ENCODE measurements around the gene CIAO2B.
"Not testable (repeated sequence)": the region's sequence is repeated elsewhere in the genome, so short reads cannot be mapped to it uniquely, and the experiment has no call there.

The CIAO2B gene

DNA sequence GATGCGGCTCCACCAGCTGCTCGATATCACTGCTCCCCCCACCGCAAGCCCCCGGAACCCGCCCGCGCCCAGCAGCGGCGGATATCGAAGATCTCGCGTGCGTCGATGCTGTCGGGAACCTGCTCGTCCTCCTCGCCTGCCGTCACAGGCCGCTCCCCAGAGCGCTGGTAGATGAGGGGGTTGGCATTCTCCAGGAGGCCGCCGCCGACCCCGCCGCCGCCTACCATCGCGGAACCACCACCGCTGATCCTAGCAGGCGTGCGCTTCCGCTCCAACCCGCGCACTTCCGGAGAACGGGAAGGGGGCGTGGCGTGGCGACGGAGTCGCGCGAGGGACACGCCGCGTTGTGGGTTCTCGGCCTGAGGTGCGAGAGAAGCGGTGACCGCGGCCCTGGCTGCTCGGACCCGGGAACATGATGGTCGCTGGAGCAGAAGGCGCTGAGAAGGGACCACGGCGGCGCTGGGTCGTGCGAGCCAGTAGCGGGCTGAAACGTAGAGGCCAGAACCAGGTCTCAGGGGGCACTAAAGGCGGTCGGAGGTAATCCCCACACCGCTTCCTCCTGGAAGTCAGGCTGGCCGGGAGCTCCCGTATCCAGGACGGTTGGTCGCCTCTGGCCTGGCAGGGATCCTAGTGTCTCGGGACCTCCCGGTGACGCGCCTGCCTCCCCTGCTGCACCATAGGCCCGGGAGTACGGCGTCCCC is at the start of gene CIAO2B:
Gene CIAO2B (minus strand): TSS at position 265 of the 701 bp plus-strand sequence. CDS start 38 bp downstream, at position 227.
- H3K27ac ChIP-seq = peak within 1 kb of the TSS; percentile 94
- peak; percentile 22 for DNase-seq (ENCODE audit: low read depth, low spot score)

- DNase-seq (ENCODE audit: low read depth, low spot score) = no peak
- no peak overlapping the region for H3K27ac ChIP-seq
Observed at GRCh38 chr16:66983033-66983432, 48.8 kb upstream of the CIAO2B start.

- no peak for DNase-seq (ENCODE audit: low read depth, low spot score)
- H3K27ac ChIP-seq = no peak overlapping the region
Observed at GRCh38 chr16:66979011-66979717, 45.0 kb upstream of the CIAO2B start.

DNA sequence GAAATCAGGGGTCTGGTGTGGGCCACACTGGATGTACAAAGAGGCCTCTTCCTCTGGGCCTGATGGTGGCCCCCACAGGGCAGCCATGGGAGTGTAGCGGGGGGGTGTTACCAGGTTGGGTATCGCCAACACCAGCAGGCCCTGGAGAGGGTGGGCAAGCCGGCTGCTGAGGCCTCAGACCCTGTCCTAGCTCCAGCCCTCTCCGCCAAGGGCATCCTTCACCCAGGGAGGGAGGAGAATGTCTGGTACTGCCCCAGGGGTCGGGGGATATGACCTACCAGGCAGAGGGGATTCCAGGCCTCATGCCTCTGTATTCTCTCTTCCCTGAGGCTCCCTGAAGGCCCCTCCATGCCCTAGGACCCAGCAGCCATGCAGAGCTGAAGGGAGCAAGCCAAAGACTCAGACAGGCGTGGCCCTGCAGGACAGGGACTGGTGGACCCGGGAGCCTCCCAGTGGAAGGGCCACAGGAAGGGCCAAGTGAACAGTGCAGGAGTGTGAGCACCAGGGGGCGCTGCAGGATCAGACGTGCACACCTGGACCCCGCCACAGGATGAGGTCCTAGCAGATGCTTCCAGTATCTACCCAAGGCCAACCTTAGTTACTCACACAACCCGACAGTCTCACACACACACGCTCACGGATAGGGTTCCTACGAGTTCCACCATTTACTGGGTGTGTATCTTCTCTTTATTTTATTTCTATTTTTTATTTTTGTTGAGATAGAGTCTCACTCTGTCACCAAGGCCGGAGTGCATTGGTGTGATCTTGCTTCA is 43.3 kb upstream of the CIAO2B start:
- no peak overlapping the region for H3K27ac ChIP-seq
- DNase-seq (ENCODE audit: low read depth, low spot score) = peak; percentile 10

DNA sequence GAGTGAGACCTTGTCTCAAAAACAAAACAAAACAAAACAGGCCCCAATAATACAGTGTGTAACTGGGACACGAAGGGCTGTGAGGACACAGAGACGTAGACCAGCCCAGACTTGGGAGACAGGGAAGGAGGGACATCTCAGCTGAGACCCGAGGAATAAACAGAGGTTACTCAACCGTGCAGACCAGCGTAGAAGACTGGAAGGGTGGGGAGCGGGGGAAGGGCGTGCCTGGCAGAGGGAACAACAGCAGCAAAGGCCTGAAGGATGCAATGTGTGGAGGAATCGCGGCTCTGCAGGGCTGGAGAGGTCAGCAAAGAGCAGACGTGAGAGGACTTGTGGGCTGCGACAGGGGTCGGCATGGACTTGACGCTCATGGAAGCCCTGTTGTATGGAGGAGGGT is 42.5 kb upstream of the CIAO2B start:
- DNase-seq (ENCODE audit: low read depth, low spot score) = no peak
- H3K27ac ChIP-seq = no peak overlapping the region

DNA sequence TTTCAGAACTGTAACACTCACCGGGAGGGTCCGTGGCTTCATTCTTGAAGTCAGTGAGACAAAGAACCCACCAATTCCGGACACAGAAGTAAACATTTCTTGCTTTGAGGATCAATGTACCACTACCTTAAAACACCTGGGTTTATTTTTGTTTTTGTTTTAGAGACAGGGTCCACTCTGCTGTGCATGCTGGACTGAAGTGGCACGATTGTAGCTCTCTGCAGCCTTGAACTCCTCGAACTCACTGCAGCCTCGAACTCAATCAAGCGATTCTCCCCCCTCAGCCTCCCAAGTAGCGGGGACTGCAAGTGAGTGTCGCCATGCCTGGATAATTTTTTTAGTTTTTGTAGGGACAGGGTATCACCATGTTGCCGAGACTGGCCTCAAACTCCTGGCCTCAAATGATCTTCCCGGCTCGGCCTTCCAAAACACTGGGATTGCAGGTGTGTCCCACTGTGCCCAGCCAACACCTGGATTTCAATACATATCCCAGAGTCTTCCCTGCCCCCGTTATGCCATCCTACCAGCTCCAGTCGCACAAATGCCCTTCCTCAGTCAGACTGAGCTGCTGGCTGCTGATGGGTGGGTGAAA is 41.2 kb upstream of the CIAO2B start:
- H3K27ac ChIP-seq = no peak overlapping the region
- no peak for DNase-seq (ENCODE audit: low read depth, low spot score)

DNA sequence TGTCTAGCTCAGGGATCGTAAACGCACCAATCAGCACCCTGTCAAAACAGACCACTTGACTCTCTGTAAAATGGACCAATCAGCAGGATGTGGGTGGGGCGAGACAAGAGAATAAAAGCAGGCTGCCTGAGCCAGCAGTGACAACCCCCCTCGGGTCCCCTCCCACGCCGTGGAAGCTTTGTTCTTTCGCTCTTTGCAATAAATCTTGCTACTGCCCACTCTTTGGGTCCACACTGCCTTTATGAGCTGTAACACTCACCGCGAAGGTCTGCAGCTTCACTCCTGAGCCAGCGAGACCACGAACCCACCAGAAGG is 40.7 kb upstream of the CIAO2B start:
- not testable (repeated sequence) for DNase-seq (ENCODE audit: low read depth, low spot score); H3K27ac ChIP-seq

GRCh38 chr16:66974156-66974931 is 40.1 kb upstream of the CIAO2B start:
- not testable (repeated sequence) for H3K27ac ChIP-seq; DNase-seq (ENCODE audit: low read depth, low spot score)

- DNase-seq (ENCODE audit: low read depth, low spot score) = no peak
Observed at GRCh38 chr16:66973716-66974115, 39.5 kb upstream of the CIAO2B start.

GRCh38 chr16:66972983-66973382 is 38.8 kb upstream of the CIAO2B start:
- H3K27ac ChIP-seq = no peak overlapping the region
- DNase-seq (ENCODE audit: low read depth, low spot score) = no peak

More at GRCh38 chr16:66973716-66974115, 39.5 kb upstream of the CIAO2B start:
- no peak overlapping the region for H3K27ac ChIP-seq

DNA sequence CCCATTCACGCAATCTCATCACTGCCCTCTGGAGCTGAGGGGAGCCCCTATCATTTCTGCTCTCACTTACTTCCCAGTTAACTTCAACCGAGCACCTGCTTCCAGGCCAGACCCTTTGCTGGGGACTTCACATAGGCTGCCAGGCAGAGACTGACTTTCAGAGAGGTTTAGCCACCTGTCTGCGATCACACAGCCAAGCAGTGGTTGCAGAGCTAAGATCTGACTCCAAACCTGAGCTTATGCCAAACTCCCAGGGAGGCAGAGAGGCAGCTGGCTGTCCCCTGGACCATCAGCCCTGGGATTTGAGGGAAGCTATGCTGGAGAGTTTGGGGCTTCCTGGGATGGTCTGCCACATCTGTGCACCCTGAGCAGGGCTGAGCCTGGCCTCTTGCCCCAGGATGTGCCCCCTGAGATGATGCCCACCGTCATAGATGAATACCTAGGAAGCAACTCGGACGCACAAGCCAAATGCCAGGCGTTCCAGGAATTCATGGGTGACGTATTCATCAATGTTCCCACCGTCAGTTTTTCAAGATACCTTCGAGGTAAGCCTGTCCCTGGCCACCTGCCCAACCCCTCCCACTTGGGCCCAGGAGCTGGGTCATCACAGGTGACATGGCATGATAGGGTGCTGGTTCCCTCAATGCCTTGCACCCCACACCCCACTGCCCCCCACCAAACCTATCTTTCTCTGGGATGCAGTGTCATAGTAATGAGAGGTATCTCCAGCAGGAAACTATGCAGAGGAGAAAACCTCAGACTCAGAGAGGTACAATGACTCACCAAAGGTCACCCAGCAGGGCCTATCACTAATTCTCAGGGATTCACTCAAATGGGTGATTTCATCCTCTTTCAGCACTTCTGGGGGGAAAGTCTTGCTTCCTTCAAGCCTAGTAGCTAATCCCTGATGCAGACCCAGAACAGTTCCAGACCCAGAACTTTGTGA is 36.8 kb upstream of the CIAO2B start:
- no peak for DNase-seq (ENCODE audit: low read depth, low spot score)
- no peak overlapping the region for H3K27ac ChIP-seq

- no peak overlapping the region for H3K27ac ChIP-seq
- DNase-seq (ENCODE audit: low read depth, low spot score) = no peak
Observed at GRCh38 chr16:66968847-66969246, 34.6 kb upstream of the CIAO2B start.

DNA sequence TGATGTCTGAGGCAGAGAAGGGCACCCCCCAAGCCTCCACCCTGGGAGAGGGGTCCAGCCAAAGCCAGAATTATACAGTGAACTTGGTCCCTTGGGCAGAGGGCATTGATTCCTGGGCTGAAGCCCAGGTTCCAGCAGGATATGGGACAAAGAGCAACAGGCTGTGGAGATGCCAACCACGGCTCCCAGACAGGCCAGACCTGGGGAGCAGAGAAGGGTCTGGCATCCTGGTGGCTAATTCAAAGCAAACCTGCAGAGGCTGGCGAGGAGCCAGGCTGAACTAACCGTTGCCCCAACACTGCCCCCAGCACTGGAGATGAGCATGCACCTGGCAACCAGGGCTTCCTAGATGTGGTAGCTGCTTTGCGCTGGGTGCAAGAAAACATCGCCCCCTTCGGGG is 29.8 kb upstream of the CIAO2B start:
- no peak overlapping the region for H3K27ac ChIP-seq
- no peak for DNase-seq (ENCODE audit: low read depth, low spot score)

- no peak for DNase-seq (ENCODE audit: low read depth, low spot score)
- H3K27ac ChIP-seq = no peak overlapping the region
Observed at GRCh38 chr16:66961914-66962313, 27.7 kb upstream of the CIAO2B start.

DNA sequence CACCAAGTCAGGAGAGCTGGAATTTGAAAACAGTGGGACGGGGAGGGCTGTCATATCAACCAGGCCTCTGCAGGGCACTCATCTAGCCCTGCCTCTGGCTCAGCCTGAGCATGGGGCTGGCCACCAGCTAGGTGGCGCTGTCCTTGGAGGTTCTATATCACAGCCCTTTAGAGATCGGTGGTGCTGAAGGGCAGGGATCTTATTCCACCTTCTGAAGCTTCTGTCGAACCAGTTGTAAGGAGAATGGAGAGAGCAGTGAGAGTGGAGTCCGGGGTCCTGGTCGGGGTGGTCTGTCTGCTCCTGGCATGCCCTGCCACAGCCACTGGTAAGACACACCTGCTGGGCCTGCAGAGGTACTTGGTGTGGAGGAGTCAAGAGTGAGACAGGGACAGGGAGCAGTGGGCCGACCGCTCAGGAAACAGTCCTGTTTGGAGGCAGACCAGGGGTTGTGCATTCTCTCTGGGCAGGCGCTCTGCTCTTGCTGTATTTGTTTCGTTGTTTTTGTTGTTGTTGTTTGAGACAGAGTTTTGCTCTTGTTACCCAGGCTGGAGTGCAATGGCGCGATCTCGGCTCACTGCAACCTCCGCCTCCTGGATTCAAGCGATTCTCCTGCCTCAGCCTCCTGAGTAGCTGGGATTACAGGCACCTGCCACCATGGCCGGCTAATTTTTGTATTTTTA is 27.0 kb upstream of the CIAO2B start, which contains the start of gene CES3:
Gene CES3 (plus strand): TSS at position 202 of the 680 bp plus-strand sequence. CDS start 42 bp downstream, at position 244.
- no peak for DNase-seq (ENCODE audit: low read depth, low spot score)
- no peak within 1 kb of the TSS for H3K27ac ChIP-seq

DNA sequence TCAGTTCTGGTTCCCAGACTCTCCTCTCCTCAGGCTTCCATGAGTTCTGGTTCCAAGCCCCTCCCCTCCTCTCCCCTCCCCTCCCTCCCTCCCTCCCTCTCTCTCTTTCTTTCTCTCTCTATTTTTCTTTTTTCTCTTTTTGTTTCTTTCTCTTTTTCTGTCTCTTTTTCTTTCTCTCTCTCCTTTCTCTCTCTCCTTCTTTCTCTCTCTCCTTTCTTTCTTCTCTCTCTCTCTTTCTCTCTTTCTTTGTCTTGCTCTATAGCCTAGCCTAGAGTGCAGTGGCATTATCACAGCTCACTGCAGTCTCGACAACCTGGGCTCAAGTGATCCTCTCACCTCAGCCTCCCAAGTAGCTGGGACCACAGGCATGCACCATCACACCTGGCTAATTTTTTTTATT is 26.1 kb upstream of the CIAO2B start:
- no peak overlapping the region for H3K27ac ChIP-seq
- no peak for DNase-seq (ENCODE audit: low read depth, low spot score)

GRCh38 chr16:66959704-66960161 is 25.5 kb upstream of the CIAO2B start:
- no peak for DNase-seq (ENCODE audit: low read depth, low spot score)

More at GRCh38 chr16:66959704-66960161, 25.5 kb upstream of the CIAO2B start:
- H3K27ac ChIP-seq = no peak overlapping the region
